T47D (cell line): Measurements from ENCODE around the gene LCOR.

ENCODE experiments used
- DNase-seq, 2 experiments: peaks; one replicate each; pipeline versions ENCODE4 v3.0.0 to v3.0.0-alpha.2; 2011 to 2012; ENCODE audit warnings: low read depth in 1 of 2, low spot score in 1 of 2
- JUND ChIP-seq: IDR thresholded peaks from 2 replicates; pipeline ENCODE4 v1.6.1; 2012; ENCODE audit warnings: low read depth
- in situ Hi-C: cut with HindIII; loops from 2 replicates; pipeline ENCODE4 v1.10.0; 2016; ENCODE audit warnings: low sequenced_read_pairs, low pct_unique_long_range_greater_than_20kb

Gene LCOR

DNA sequence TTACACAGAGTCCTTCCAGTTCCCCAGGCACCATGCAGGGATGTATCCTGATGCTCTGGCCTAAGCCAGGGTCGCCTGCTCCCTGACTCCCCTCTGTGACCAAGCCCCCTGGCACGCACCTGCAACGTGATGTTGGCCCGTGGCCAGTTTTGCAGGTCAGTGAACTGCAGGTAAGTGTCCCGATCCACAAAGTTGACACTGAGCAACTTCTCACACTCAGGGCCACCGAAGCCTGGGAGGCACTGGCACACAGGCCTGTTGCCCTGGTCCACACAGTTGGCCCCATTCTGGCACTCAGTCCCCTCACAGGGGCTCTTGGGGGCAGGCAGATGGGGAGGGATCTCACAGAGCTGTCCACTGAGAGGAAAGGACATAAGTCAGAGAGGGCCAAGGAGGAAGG lies 174.3 kb downstream of the LCOR start:
- in situ Hi-C loops: no loop called here
- DNase-seq: no peak
- no peak for TF ChIP-seq JUND

DNA sequence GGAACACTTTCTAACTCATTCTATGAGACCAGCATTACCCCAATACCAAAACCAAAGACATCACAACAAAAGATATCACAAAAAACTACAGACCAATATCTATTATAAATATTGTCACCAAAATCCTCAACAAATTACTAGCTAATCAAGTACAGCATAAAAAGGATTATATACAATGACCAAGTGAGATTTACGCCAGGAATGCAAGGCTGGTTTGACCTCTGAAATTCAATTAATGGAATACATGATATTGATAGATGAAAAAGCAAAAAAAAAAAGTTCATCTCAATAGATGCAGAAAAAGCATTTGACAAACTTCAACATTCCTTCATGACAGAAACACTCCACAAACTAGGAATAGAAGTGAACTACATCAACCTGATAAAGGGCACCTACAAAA lies 175.3 kb downstream of the LCOR start:
- TF ChIP-seq JUND: no peak
- in situ Hi-C loops: no loop called here
- no peak for DNase-seq

DNA sequence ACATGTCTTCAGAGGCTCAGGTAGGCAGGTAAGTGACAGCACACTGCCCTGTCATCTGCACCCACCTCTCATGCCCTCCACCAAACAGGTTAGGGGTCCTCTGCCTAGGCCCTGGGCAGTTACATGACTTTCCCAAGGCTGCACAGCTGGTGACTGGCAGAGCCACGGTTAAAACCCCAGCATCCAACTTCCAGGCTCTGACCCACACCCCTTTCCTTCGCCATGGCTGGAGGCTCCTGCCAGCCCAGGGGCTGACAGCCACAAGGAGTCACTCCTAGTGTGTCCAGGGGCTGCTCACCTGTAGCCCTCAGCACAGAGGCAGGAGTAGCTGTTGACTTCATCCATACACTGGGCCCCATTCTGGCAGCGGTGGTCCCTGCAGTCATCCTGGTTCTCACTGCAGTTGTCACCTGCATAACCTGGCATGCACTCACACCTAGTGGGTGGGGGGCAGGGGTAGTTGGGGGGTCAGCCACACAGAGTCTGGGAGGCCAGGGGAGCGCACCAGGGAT lies 178.7 kb downstream of the LCOR start:
- DNase-seq: no peak
- in situ Hi-C loops: no loop called here
- TF ChIP-seq JUND: no peak

DNA sequence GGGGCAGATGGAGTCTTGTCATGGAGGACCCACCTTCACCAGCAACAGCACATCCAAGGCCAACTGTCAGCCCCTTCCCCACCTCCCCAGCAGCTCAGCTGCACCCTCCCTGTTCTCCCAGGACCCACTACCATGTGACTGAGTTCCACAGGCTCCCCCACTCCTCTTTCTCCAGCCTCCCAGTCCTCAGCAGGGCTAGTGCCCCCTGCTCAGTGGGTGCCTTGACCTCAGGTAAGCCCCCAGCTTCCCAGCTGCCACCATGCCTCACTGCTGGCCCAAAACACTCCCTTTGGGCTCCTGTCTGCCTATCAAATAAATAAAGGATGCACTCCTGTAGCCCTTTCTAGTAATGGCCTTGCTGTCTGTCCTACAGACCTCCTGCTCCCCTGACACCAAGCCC lies 179.3 kb downstream of the LCOR start:
- DNase-seq: no peak
- in situ Hi-C loops: no loop called here
- no peak for TF ChIP-seq JUND

DNA sequence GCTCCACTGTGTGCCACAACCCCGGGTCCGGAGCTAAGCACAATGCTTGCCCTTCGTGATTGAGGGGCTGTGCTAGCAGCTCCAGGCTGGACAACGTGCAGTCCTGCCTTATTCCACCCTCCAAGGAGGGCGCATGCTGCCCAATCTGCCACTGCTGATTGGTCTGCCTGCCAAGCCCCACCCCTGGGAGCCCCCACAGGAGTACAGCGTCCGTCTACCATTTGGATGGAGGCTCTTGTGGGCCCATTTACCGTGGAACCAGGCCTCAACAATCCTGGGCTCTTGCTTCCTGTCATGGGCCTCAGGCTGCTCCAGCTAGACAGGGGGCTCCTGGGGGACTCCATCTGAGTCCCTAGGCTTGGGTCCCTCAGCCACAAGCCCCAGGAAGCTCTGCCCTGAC lies 180.4 kb downstream of the LCOR start:
- no peak for DNase-seq
- in situ Hi-C loops: no loop called here
- TF ChIP-seq JUND: no peak

DNA sequence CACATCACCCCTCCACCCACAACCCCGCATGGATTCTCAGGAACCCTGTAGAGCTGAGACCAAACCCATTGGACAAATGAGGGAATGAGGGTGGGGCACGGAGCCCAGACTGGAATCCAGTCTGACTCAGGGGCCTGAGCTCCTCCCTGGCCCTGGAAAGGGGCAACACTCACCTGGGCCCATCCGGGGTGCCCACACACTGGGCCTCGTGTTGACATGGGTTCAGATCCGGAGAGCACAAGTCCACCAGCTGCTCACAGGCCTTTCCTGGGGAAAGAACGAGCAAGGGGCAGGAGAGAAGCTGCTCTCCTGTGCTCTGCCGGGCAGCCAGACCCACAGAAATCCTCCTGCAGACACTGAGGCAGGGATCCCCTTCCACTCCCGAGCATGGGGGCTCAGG lies 181.5 kb downstream of the LCOR start:
- DNase-seq: no peak
- in situ Hi-C loops: no loop called here
- TF ChIP-seq JUND: no peak

DNA sequence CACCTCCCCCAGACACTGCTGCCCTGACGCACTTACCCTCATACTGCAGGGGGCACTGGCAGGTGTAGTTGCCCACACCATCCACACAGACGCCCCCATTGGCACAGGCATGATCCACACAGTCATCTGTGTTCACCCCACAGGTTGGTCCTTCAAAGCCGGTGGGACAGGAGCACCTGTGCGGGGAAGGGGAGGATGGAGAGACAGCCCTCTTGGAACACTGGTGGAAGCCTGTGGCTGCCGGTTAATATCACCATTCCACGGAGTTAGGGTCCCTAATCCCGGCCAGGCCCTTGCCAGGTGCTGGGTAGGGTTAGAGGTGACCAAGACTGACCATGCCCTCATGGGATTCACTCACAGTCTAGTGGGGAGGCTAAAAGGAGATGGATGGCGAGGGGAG lies 181.9 kb downstream of the LCOR start:
- in situ Hi-C loops: no loop called here
- no peak for TF ChIP-seq JUND
- no peak for DNase-seq

DNA sequence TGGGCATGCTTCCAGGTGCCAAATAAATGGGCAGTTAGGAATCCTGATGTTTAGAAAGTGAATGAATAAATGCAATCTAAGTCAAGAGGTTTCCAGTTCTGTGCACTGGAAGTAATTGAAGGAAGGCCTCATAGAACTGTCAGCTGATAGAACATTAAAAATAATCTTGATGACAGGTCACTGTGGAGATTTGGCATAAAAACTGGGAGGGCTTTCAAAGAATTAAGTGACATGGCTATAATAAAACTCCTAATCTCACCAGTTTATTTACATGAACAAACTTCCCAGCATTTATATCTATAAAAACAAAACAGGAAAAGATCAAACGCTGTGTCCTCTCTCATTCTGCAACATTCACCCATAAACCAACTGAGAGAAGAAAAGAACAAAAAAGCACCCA lies 183.1 kb downstream of the LCOR start:
- no peak for TF ChIP-seq JUND
- in situ Hi-C loops: no loop called here
- DNase-seq: no peak

DNA sequence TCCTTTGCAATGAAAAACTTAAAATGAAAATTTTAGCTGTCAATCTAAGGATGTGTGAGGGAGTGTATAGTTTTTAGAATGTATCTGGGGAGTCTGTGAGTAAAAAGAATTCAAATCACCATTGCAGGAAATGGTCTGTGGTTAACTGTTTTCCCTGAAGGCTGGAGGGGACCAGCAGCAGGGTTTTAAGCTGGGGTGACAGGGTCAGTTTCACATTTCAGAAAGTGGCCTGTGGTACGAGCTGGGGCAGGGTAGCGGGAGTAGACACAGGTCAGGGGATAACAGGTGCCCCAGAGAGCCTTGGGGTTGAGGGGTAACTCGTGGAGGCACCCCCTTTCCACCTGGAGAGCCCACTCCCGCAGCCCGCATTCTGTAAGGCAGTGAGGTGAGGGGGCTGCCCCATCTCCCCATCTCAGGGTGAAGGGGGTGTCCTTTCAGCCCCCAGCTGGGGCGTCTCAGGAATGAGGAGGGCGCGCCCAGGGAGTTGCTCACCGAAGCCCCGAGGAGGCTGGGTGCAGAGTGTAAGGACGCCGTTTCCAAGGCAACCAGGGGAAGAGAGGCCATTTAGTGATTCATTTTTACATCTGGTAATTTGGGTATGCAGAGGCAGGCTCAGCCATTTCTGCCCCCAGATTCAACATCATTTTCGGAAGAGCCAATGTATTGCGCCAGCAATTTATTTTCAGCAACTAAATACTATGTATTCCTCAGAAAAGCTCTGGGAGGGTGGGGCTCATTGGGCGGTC lies 184.8 kb downstream of the LCOR start:
- in situ Hi-C loops: no loop called here
- TF ChIP-seq JUND: no peak
- no peak for DNase-seq

DNA sequence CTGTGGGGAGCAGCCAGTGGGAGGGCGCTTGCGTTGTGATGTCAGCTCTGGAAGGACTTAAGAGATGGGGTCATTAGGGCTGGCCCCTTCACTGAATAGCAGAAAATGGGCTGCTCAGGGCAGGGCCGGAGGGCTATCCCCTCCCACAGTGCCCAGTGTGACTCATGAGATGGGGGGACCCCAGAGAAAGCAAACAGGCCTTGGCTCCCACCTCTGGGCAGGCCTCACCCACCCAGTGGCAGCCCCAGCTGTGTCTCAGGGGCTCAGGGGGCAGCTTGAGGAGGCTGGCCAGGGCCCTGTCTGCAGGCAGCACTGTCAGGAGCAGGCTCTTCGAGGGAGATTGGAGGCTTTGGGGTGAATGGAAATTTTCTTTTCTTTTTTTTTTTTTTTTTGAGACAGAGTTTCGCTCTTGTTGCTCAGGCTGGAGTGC lies 185.4 kb downstream of the LCOR start:
- in situ Hi-C loops: no loop called here
- DNase-seq: no peak
- TF ChIP-seq JUND: no peak

DNA sequence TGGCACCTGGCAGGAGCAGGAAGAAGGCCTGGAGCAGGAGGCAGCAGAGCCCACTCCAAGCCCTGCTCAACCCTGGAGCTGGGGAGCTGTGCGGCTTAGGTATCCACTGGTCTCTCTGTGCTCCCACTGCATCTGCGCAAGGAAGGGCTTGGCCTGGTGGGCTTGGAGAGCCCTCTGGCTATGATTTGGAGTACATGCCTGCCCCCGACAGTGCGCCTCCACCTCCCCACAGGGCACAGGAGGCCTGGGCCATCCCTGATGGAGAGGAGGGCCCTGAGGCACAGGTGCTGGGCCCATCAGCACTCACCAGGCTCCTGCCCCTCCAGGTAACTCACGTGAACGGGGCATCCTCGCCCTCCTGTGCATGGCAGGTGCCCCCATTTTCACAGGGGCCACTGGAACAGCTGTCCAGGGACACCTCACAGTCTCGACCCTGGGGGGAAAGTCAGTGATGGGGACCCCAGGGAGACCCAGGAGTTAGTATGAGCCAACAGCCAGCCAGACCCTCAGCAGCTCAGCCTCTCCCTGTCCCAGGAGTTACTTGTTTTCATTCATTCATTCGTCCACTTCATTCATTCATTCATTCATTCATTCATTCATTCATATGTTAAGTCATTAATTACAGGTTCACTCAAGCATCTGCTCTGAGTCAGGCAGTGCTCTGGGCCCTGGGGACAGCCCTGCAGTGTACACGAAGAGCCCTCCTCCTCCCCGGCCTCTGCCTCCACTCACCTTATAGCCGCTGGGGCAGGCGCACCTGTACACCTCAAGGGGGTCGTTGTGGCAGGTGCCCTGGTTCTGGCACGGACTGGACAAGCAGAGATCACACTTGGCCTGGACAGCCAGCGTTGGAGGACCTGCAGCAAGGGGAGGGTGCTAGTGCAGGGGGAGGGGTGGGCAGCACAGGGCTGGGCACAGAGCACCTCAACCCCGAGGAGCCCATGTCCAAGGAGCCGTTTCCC lies 186.4 kb downstream of the LCOR start:
- DNase-seq: no peak
- no peak for TF ChIP-seq JUND
- in situ Hi-C loops: no loop called here

DNA sequence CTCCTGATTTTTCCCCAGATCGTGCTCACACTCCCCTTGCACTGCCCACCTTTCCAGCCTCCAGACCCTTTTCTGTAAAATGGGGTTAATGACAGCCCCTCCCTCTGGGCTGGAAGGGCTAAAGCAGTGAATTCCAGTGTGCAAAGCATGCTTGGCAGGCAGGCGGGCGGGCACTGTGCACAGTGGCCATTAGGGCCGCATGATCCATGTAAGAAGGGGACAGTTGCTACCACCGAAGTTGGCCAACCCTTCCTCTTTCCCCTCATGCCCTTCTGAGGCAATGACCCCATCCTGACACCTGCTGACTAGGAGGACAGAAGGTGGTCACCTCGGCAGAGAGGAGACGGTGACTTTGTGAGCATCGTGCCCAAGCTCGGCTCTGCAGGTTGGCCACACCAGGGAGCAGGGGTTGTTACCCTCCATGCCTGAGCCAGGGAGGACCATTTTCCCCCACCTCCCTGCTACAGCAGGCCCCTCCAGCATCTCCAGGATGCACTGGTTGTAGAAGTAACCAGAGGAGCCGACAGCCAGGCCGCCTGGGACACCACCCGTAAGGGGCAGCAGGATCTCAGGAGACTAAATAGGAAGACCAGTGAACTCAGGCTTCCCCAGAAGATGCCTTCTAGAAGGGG lies 187.2 kb downstream of the LCOR start:
- DNase-seq: no peak
- no peak for TF ChIP-seq JUND
- in situ Hi-C loops: no loop called here
